AG20443 (cell line): ENCODE data around the gene SLC25A12.

Source experiments
- DNase-seq: peaks from one replicate; pipeline ENCODE4 v3.0.0; 2012; ENCODE audit warnings: low spot score, mixed read lengths

Gene SLC25A12

DNA sequence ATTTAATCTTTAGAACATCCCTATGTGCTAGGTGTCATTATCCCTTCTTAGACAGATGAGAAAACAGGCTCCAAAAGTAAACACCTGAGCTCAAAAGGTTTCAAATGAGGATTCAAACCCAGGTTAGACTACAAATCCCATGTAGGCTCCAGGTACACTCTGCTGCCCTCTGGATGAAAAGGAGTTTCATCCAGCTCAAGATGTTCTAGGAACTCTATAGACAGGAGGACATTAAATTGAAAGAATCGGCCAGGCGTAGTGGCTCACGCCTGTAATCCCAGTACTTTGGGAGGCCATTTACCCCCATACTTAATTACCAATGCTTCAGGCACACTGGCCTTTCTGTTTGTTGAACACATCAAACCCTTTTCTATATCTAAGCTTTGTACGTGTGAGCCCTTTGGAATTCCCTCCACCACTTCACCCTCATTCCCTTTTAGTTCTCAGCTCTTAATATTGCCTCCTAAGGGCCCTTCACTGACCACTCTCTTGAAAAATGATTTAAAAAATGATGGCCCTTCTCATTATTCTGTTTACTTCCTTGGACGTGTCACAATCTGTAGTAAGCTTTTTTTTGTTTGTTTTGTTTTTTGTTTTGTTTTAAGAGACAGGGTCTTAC lies 10.7 kb downstream of the SLC25A12 start:
- no peak for DNase-seq

DNA sequence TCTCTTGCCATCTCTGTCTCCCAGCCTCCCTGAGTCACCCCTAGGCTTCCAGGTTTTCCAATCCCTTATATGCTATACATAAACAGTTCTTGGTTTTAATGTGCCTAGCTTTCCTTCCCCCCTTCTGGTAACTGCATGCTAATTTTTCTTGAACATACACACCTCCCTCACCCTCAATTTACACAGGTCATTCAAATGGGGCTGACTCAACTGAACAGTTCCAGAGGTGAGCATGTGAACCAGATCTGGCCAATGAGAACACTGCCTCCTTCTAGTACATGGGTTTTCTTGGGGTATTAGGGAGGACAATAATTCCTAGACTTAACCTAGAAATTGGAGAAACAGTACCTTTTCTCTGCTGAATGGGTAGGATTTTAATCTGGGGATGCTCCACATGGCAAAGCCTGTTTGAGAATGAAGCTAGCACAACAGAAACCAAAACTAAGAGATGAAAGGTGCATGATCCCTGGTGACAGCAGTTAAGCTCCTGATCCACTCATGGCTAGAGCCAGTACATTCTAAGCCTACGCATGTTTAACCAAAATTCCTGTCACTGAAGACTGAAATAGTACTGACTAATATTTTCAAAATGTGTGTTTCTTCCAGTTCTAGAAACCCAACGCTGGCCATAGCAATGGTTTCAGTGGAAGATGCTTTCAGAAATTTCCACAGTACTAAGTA lies 11.8 kb downstream of the SLC25A12 start:
- no peak for DNase-seq

DNA sequence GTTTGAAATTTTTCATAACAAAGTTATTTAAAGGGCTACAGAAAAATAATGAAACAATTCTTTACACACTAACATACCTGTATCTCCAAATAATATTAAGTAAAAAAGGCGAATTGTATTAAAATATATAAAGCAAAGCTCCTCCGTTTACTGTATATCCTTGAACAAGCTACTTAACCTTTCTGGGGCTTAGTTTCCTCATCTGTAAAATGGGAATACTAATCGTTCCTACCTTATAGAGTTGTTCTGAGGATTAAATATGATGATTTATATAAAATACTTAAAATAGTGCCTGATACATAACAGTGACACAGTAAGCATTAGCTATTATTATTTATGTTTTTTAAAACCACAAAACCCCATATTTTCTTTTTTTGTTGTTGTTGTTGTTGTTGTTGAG lies 13.3 kb downstream of the SLC25A12 start:
- DNase-seq: no peak

DNA sequence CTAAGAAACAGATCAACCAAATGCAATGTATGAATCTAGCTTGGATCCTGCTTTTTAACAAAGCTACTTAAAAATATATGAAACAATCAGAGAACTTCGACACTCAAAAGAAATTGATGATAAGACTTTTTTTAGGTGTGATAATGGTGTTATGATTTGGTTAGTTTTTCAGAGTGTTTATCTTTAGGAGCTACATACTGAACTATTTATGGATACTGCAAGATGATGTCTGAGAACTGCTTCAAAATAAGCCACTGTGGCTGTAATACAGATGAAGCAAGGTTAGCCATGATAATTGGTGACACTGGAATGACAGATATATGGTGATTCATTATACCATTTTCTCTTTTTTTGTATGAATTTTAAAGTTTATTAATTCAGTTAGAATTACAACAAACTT lies 14.2 kb downstream of the SLC25A12 start:
- DNase-seq: no peak

DNA sequence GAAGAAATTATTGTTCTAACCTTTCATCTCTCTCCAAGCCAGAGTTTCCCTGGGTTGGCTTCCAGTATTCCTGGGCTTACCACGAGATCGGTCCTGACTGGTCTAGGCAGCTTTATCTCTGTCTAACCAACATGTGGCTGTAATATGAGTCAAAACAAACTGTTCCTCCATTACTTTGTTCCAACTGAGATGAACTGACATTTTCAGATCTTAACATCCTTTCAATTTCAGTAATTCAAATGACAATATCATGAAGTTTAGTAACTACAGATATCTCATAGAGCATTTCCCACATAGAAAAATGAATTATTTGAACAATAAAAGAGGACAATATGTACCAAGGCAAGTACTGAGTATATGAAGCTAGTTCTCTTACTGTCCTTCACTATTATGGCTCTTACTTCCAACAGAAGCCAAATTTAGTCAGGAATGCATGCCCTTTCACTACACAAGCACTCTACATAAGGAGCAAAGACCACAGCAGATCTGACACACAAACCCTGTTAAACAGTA lies 15.5 kb downstream of the SLC25A12 start:
- DNase-seq: peak; percentile 74

- no peak for DNase-seq
Measured at GRCh38 chr2:171874963-171875362, 19.1 kb downstream of the SLC25A12 start.

DNA sequence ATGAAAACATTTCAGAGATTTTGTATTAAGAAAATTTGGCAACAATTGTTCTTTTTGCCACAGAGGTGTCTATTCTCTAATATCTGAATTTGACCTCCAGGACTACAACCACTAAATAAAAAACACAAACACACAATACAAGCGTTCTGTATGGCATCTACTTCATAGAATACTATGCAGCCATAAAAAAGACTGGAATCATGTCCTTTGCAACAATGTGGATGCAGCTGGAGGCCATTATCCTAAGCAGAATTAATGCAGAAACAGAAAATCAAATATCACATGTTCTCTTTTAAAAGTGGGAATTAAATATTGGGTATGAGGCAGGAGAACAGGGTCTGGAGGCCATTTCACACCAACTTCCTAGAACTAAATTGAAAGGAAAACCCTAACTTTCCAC lies 19.5 kb downstream of the SLC25A12 start:
- no peak for DNase-seq

DNA sequence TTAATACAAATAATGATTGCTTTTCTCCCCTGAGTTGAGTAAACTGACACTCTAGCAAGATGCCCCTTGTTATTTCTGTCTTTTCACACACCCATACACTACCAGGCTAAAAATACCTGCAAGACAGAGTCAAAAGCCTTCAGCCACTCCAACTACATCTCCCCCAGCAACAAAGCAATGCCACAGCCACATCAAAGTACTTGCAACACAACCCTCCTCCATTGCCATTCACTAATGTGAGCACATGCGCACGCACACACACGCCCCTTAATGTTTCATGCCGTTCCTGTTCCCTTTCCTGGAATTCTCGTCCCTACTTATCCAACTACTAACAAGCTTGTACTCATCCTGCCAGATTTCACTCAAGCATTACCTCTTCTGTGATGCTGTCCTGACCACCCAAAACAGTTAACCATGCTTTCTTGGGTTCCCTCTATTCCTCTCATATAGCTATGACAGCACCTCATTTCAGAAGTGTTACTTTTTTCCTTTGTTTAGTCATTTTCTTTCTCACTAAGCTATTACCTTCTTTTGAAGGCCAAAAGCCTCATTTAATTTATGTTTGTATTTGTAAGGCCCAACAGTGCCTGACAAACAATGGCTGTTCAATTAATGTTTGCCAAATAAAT lies 29.6 kb downstream of the SLC25A12 start:
- no peak for DNase-seq

GRCh38 chr2:171862501-171862900 lies 31.5 kb downstream of the SLC25A12 start:
- DNase-seq: no peak

DNA sequence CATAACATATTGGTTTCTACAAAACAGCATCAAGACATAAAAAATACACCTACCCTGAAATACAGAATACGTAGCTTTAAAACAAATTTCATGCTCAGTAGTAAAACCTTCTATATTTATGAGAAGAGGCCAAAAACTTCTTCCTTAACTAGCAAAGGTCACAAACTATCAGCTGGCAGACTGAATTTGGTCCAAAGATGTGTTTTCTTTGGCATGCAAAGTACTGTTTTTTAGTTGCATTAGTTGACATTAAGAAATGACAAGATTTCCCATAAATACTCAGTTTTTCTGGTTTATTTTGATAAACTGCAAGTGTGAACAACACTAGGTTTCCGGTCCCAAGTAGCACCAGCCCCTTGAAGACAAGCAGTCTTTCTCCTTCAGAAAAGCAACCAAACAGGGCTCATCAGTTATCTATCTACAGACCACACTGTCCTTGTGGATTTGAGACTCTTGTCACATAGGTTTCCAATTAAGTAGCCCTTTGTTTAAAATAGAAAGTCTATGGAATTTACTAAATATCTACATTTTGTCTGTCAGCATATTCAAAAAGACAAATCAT lies 35.6 kb downstream of the SLC25A12 start:
- DNase-seq: no peak

GRCh38 chr2:171855401-171855800 lies 38.6 kb downstream of the SLC25A12 start:
- peak; percentile 57 for DNase-seq

- no peak for DNase-seq
Measured at GRCh38 chr2:171852366-171852888, 41.6 kb downstream of the SLC25A12 start.

- no peak for DNase-seq
Measured at GRCh38 chr2:171847627-171848026, 46.4 kb downstream of the SLC25A12 start.

DNA sequence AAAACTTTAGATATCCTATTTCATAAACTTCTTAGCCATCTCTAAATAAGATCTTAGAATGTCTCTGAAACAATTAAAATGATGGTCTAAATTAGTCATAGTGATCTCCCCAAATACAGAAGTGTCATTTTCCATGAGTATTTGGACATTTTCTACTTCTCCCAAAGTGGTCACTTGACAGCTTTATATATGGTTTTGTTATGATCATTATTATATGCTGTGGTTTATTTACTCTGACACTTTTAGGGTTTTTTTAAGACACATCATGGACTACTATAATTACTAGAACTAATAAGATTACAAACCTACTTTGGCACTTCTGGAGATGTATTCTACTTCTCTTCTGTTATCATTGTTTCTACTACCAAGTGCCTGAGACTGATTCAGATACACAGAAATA lies 47.1 kb downstream of the SLC25A12 start:
- no peak for DNase-seq

- DNase-seq: no peak
Measured at GRCh38 chr2:171841996-171842395, 52.0 kb downstream of the SLC25A12 start.

GRCh38 chr2:171837736-171838135 lies 56.3 kb downstream of the SLC25A12 start:
- peak; percentile 9 for DNase-seq

DNA sequence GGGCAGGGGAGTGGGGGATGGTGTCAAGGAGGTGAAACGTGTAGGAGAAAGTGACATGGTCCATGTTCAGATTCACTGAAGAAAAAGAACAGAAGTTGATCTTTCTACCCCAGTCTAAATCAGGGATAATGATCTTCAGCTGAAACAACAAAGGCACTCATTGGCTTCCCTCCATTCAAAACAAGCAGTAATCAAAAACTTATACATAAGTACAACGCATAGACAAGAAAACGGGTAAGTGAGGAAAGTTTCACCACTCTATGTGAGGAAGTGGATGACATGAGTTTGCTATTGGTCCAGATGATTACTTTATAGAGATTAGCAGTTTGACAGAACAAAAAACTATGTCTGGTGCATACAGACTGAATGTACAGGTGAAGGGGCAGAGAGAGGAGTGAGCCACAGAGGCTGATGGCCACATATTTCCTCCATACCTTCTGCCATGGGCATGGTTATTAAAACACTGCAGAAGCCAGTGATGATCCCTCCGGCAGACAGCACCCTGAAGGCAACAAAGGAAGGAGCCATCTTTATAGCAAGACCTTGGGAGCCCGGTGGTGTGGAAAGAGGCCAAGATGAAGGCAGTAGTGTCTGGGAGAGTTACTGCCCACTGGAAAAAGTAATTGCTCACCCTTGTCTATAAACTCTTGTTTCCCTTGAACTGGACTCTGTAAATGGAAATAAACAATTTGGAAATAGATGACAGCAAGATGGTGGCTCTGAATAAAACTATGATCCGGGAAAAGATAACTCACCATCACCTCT lies 57.7 kb downstream of the SLC25A12 start:
- DNase-seq: no peak

GRCh38 chr2:171835386-171835785 lies 58.7 kb downstream of the SLC25A12 start:
- no peak for DNase-seq

DNA sequence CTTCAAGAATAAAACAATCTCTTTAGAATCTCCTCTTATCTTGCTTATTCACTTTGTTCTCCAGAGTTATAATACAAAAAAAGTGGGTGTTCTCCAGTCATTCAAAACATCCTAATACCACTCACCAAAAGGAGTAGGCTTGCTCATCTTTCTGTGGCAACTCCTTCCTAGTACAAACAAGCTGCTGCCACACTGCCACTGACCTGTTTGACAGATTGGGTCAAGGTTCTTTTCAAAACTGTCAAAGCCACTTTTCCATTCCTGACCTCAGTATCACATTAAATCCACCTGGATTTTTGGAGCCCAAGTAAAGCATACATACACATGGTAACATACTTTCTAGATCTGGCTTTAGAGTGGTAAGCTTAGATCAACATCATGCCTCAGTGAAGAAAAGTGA lies 59.8 kb downstream of the SLC25A12 start:
- no peak for DNase-seq

DNA sequence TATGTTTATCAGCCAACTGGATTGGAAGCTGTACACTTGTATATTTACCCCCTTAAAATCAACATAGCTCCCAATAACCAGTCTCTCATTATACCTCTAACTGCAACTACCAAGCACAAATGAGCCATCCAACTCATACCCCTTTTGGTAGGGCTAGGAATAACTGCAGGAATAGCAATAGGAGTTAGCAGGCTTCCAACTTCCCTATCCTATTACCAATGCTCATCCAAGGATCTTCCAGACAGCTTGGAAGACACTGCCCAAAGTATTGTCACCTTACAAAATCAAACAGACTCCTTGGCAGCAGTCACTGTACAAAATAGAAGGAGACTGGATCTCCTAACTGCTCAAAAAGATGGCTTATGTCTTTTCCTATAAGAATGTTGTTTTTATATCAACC lies 61.6 kb downstream of the SLC25A12 start:
- no peak for DNase-seq

- no peak for DNase-seq
Measured at GRCh38 chr2:171830039-171830438, 64.0 kb downstream of the SLC25A12 start.

DNA sequence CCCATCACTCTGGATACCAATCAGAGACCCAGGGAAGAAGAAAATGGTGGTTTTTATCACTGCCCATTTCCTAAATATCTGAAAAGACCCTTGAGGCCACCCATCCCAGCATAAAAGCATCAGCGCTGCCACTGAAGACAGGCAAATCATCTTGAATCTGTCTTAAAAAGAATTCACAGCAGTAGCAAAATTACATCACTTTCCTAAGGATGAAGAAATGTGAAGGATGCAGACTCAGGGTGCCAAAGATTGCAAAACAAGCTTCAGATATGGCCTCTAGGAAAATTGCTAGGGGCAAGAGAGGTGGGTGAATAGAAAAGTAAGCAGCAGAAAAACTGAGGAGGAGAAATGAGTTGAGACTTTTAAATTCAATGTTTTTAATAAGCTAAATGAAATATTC lies 70.0 kb downstream of the SLC25A12 start:
- DNase-seq: peak; percentile 39
